WTC11 (cell line): ENCODE measurements around the gene TMC3. TPM values are rescaled to one million over a fixed set of nuclear protein-coding genes. Genes with fewer than 3 reads are reported as not detected.

Experiments
- ATAC-seq: fragments of 200-7000 bp; cut with Tn5 transposase; 2 replicates; pipeline ENCODE4 v1.10.0; 2021; ENCODE audit warnings: mild to moderate bottlenecking, moderate library complexity
- CTCF ChIA-PET: fragments of 300-600 bp; sonication (Branson Sonifier 250); formaldehyde crosslinking; loops from one replicate; lab custom pipeline; 2021; ENCODE audit warnings: antibody characterized with exemption; lab: Charles Lee
- POLR2A ChIA-PET: fragments of 350-600 bp; sonication (Branson Sonifier 250); formaldehyde crosslinking; loops from one replicate; lab custom pipeline; 2021; ENCODE audit warnings: antibody characterized with exemption; lab: Charles Lee
- DNase-seq: peaks from one replicate; pipeline ENCODE4 v3.0.0; 2021; ENCODE audit warnings: low spot score
- H3K27ac Mint-ChIP-seq: 2 replicates; pipeline ENCODE4 v1.8.0; 2021; ENCODE audit warnings: mixed read lengths
- H3K27me3 Mint-ChIP-seq: 2 replicates; pipeline ENCODE4 v1.8.0; 2021; ENCODE audit warnings: low read depth, mild to moderate bottlenecking, moderate library complexity, mixed read lengths
- H3K36me3 Mint-ChIP-seq: 2 replicates; pipeline ENCODE4 v1.8.0; 2021; ENCODE audit warnings: mixed read lengths
- H3K4me1 Mint-ChIP-seq: 2 replicates; pipeline ENCODE4 v1.8.0; 2022; ENCODE audit warnings: mixed read lengths
- H3K4me3 Mint-ChIP-seq: 2 replicates; pipeline ENCODE4 v1.8.0; 2021; ENCODE audit warnings: mild to moderate bottlenecking, moderate library complexity, mixed read lengths
- H3K9me3 Mint-ChIP-seq: 2 replicates; pipeline ENCODE4 v1.8.0; 2021; ENCODE audit warnings: mixed read lengths
- ETV6 ChIP-seq: sonication (generic); formaldehyde crosslinking; IDR thresholded peaks from 2 replicates; pipeline ENCODE4 v1.8.1; 2022; ENCODE audit warnings: mild to moderate bottlenecking, missing genetic modification reagents
- GTF2I ChIP-seq: fragments of 250-450 bp; sonication (Bioruptor Pico); conservative IDR thresholded peaks from 2 replicates; pipeline ENCODE4 v1.4.0; 2021; ENCODE audit warnings: mild to moderate bottlenecking
- KAT7 ChIP-seq: sonication (generic); formaldehyde crosslinking; IDR thresholded peaks from 2 replicates; pipeline ENCODE4 v1.8.1; 2023; ENCODE audit warnings: missing genetic modification reagents, mild to moderate bottlenecking, borderline replicate concordance
- MXD4 ChIP-seq: fragments of 250-450 bp; sonication (Bioruptor Pico); IDR thresholded peaks from 2 replicates; pipeline ENCODE4 v1.8.0; 2021; ENCODE audit warnings: mild to moderate bottlenecking, moderate library complexity, borderline replicate concordance
- NFATC4 ChIP-seq: fragments of 250-450 bp; sonication (Bioruptor Pico); IDR thresholded peaks from 2 replicates; pipeline ENCODE4 v1.9.0; 2021; ENCODE audit warnings: mild to moderate bottlenecking
- RORB ChIP-seq: fragments of 250-450 bp; sonication (Bioruptor Pico); IDR thresholded peaks from 2 replicates; pipeline ENCODE4 v1.9.0; 2021; ENCODE audit warnings: mild to moderate bottlenecking
- SMAD3 ChIP-seq: sonication (generic); formaldehyde crosslinking; IDR thresholded peaks from 2 replicates; pipeline ENCODE4 v1.8.0; 2022; ENCODE audit warnings: missing genetic modification reagents, mild to moderate bottlenecking, borderline replicate concordance
- ZNF232 ChIP-seq: sonication (generic); formaldehyde crosslinking; IDR thresholded peaks from 2 replicates; pipeline ENCODE4 v1.8.0; 2022; ENCODE audit warnings: mild to moderate bottlenecking, missing genetic modification reagents
- ZNF317 ChIP-seq: sonication (generic); formaldehyde crosslinking; IDR thresholded peaks from 2 replicates; pipeline ENCODE4 v1.8.1; 2023; ENCODE audit warnings: low read depth, mild to moderate bottlenecking, moderate library complexity, missing genetic modification reagents, borderline replicate concordance
- ZNF396 ChIP-seq: fragments of 250-450 bp; sonication (Bioruptor Pico); IDR thresholded peaks from 2 replicates; pipeline ENCODE4 v1.8.0; 2021; ENCODE audit warnings: mild to moderate bottlenecking, moderate library complexity, borderline replicate concordance
- ZNF423 ChIP-seq: fragments of 250-450 bp; sonication (Bioruptor Pico); IDR thresholded peaks from 2 replicates; pipeline ENCODE4 v2.1.2; 2022; ENCODE audit warnings: mild to moderate bottlenecking, moderate library complexity
- total RNA-seq: library from RNA; stranded (reverse); gene quantifications from 3 replicates; pipeline ENCODE4 v1.2.3, GENCODE V29; 2021
- TF ChIP-seq, protein P1 (sequence below): fragments of 250-450 bp; sonication (Bioruptor Pico); IDR thresholded peaks from 2 replicates; pipeline ENCODE4 v1.9.0; 2021; ENCODE audit warnings: moderate library complexity, mild to moderate bottlenecking, inconsistent platforms, borderline replicate concordance
- TF ChIP-seq, protein P2 (sequence below): sonication (generic); formaldehyde crosslinking; IDR thresholded peaks from 2 replicates; pipeline ENCODE4 v1.8.1; 2023; ENCODE audit warnings: mild to moderate bottlenecking, moderate library complexity, missing genetic modification reagents
- TF ChIP-seq, protein P3 (sequence below): fragments of 200-600 bp; IDR thresholded peaks from 2 replicates; pipeline ENCODE4 v1.8.0; 2022; ENCODE audit warnings: antibody characterized with exemption

TMC3 gene
- total RNA-seq, 1 experiment from 2014 or later, result not detected

DNA sequence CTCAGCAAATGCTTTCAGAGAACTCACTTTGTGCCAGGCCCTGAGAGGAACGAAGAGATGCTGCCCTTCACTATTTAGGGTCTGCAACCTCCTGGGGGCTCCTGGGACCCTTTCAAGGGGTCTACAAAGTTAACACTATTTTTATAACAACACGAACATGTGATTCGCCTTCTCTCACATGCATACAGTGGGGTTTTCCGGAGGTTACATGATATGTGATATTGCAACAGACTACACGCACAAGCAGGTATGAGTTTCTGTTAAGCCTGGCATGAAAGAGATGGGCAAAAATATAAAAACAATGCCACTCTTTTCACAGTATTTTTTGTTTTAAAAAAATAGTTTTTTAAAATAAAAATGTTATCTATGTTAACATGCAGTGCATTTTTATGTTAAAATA, 60.3 kb downstream of the TMC3 start:
- DNase-seq (no peak), ATAC-seq (no peak)
- Mint-ChIP-seq H3K4me1 (no peaks in the 10 kb centered on the region), H3K27ac (no peak overlapping the region), H3K9me3 (no peaks in the 10 kb centered on the region), H3K4me3 (no peak overlapping the region), H3K36me3 (peaks cover 18% of the 10 kb centered on the region), H3K27me3 (no peaks in the 10 kb centered on the region; the same call in 1 of the 2 replicates)
- POLR2A ChIA-PET, result no interaction called here
- CTCF ChIA-PET, result no interaction called here
- TF ChIP-seq, protein P1, sequence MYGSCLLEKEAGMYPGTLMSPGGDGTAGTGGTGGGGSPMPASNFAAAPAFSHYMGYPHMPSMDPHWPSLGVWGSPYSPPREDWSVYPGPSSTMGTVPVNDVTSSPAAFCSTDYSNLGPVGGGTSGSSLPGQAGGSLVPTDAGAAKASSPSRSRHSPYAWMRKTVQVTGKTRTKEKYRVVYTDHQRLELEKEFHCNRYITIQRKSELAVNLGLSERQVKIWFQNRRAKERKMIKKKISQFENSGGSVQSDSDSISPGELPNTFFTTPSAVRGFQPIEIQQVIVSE, result no peak
- TF ChIP-seq, protein P2, sequence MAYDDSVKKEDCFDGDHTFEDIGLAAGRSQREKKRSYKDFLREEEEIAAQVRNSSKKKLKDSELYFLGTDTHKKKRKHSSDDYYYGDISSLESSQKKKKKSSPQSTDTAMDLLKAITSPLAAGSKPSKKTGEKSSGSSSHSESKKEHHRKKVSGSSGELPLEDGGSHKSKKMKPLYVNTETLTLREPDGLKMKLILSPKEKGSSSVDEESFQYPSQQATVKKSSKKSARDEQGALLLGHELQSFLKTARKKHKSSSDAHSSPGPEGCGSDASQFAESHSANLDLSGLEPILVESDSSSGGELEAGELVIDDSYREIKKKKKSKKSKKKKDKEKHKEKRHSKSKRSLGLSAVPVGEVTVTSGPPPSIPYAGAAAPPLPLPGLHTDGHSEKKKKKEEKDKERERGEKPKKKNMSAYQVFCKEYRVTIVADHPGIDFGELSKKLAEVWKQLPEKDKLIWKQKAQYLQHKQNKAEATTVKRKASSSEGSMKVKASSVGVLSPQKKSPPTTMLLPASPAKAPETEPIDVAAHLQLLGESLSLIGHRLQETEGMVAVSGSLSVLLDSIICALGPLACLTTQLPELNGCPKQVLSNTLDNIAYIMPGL (CRISPR knock-in tag), result no peak
- TF ChIP-seq KAT7 (CRISPR knock-in tag) (no peak), SMAD3 (CRISPR knock-in tag) (no peak), GTF2I (CRISPR knock-in tag) (no peak), ZNF232 (CRISPR knock-in tag) (no peak), ZNF396 (CRISPR knock-in tag) (no peak), MXD4 (CRISPR knock-in tag) (no peak), RORB (no peak), ZNF423 (CRISPR knock-in tag) (no peak)

- TF ChIP-seq NFATC4 (CRISPR knock-in tag), result no peak
- H3K27ac Mint-ChIP-seq, result no peak overlapping the region
- peaks cover 15% of the 10 kb centered on the region for H3K36me3 Mint-ChIP-seq
- ChIA-PET CTCF (no interaction called here), POLR2A (no interaction called here)
- H3K4me3 Mint-ChIP-seq, result no peak overlapping the region
- no peaks in the 10 kb centered on the region for H3K9me3 Mint-ChIP-seq
- H3K4me1 Mint-ChIP-seq, result no peaks in the 10 kb centered on the region
- no peak for DNase-seq
- no peak for ATAC-seq
- no peaks in the 10 kb centered on the region; the same call in 1 of the 2 replicates for H3K27me3 Mint-ChIP-seq
Measured at GRCh38 chr15:81312790-81313543, 61.0 kb downstream of the TMC3 start.

GRCh38 chr15:81311752-81312464, 62.1 kb downstream of the TMC3 start:
- TF ChIP-seq, protein P3, sequence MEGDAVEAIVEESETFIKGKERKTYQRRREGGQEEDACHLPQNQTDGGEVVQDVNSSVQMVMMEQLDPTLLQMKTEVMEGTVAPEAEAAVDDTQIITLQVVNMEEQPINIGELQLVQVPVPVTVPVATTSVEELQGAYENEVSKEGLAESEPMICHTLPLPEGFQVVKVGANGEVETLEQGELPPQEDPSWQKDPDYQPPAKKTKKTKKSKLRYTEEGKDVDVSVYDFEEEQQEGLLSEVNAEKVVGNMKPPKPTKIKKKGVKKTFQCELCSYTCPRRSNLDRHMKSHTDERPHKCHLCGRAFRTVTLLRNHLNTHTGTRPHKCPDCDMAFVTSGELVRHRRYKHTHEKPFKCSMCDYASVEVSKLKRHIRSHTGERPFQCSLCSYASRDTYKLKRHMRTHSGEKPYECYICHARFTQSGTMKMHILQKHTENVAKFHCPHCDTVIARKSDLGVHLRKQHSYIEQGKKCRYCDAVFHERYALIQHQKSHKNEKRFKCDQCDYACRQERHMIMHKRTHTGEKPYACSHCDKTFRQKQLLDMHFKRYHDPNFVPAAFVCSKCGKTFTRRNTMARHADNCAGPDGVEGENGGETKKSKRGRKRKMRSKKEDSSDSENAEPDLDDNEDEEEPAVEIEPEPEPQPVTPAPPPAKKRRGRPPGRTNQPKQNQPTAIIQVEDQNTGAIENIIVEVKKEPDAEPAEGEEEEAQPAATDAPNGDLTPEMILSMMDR, result no peak
- TF ChIP-seq, protein P1, result no peak
- no peak for TF ChIP-seq ETV6 (CRISPR knock-in tag)
- TF ChIP-seq ZNF317 (CRISPR knock-in tag), result no peak
- DNase-seq (no peak), ATAC-seq (no peak)
- Mint-ChIP-seq H3K36me3 (peaks cover 15% of the 10 kb centered on the region), H3K4me1 (no peaks in the 10 kb centered on the region), H3K27me3 (no peaks in the 10 kb centered on the region; the same call in 1 of the 2 replicates), H3K27ac (no peak overlapping the region), H3K9me3 (no peaks in the 10 kb centered on the region), H3K4me3 (no peak overlapping the region)
- CTCF ChIA-PET, result no interaction called here
- POLR2A ChIA-PET, result no interaction called here
